ENCODE results near the gene GTPBP4. TPM values are rescaled to one million over a fixed set of nuclear protein-coding genes. Genes with fewer than 3 reads are reported as not detected.

The GTPBP4 gene
- total RNA-seq, 1 experiment from 2014 or later = 163 TPM

DNA sequence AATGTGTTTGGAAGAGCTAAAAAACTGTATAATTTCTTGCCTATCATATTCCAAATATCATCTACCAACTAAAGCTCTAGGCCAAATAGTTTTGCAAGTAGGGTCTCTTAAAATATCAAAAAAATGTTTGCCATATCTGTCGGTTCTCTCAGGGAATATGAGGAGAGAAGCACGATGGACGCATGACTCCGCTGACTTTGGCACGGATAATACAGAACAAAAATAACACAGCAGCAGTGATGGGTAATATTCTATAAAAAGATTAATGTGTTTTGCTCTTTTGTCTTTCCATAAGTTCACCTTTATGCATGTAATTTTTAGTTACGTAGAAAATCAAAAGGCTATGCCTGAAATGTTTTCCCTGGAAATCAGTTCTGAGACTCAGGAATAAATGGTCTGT lies 38.3 kb downstream of the GTPBP4 start:
- H3K36me3 ChIP-seq (ENCODE audit: insufficient read depth, low read length, poor library complexity, severe bottlenecking) = no peaks in the 10 kb centered on the region
- BruUV-seq (replicated peaks) = no TSS peak
- no peak for DNase-seq (ENCODE audit: low spot score)
- H3K9me3 ChIP-seq (ENCODE audit: low read depth, low read length, poor library complexity, severe bottlenecking) = no peaks in the 10 kb centered on the region
- no peak for TF ChIP-seq EZH2 (IDR thresholded peaks at IDR 0.05; ENCODE audit: borderline replicate concordance, low read depth, low read length, poor library complexity, severe bottlenecking)
- TF ChIP-seq, protein P1, sequence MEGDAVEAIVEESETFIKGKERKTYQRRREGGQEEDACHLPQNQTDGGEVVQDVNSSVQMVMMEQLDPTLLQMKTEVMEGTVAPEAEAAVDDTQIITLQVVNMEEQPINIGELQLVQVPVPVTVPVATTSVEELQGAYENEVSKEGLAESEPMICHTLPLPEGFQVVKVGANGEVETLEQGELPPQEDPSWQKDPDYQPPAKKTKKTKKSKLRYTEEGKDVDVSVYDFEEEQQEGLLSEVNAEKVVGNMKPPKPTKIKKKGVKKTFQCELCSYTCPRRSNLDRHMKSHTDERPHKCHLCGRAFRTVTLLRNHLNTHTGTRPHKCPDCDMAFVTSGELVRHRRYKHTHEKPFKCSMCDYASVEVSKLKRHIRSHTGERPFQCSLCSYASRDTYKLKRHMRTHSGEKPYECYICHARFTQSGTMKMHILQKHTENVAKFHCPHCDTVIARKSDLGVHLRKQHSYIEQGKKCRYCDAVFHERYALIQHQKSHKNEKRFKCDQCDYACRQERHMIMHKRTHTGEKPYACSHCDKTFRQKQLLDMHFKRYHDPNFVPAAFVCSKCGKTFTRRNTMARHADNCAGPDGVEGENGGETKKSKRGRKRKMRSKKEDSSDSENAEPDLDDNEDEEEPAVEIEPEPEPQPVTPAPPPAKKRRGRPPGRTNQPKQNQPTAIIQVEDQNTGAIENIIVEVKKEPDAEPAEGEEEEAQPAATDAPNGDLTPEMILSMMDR (conservative IDR thresholded peaks at IDR 0.05; ENCODE audit: low read depth, low read length) = no peak
- no peak overlapping the region for H3K4me3 ChIP-seq (ENCODE audit: low read depth, low read length, poor library complexity, severe bottlenecking)
- no peak overlapping the region for H3K27ac ChIP-seq (ENCODE audit: low read depth, low read length, poor library complexity, severe bottlenecking)
- CTCF ChIA-PET = no interaction called here
- intact Hi-C loops (cut with micrococcal nuclease; ENCODE audit: unreplicated experiment) = no loop called here
- POLR2A ChIA-PET (ENCODE audit: low non-redundant PET) = no interaction called here
- H3K27me3 ChIP-seq (replicated peaks; ENCODE audit: insufficient read depth, low read depth, low read length, poor library complexity) = no peaks in the 10 kb centered on the region
- H3K4me1 ChIP-seq (ENCODE audit: insufficient read depth, low read length, poor library complexity, severe bottlenecking) = no peaks in the 10 kb centered on the region

DNA sequence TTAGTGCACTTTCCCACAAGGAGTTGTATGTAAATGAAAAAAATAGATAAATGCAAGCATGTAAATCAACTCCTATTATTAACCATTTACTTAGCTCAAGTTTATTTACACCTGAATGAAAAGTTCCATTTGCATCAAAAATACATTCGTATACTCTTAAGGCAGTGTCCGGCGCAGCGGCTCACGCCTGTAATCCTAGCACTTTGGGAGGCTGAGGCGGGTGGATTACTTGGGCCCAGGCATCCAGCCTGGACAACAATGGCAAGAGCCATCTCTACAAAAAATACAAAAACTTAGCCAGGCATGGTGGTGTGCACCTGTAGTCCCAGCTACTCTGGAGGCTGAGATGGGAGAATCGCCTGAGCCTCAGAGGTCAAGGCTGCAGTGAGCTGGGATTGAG lies 41.6 kb downstream of the GTPBP4 start:
- no peak for DNase-seq (ENCODE audit: low spot score)
- H3K9me3 ChIP-seq (ENCODE audit: low read depth, low read length, poor library complexity, severe bottlenecking) = no peaks in the 10 kb centered on the region
- no peak overlapping the region for H3K27ac ChIP-seq (ENCODE audit: low read depth, low read length, poor library complexity, severe bottlenecking)
- BruUV-seq (replicated peaks) = no TSS peak
- ChIA-PET POLR2A (ENCODE audit: low non-redundant PET) (no interaction called here), CTCF (no interaction called here)
- H3K27me3 ChIP-seq (replicated peaks; ENCODE audit: insufficient read depth, low read depth, low read length, poor library complexity) = no peaks in the 10 kb centered on the region
- H3K36me3 ChIP-seq (ENCODE audit: insufficient read depth, low read length, poor library complexity, severe bottlenecking) = no peaks in the 10 kb centered on the region
- no peaks in the 10 kb centered on the region for H3K4me1 ChIP-seq (ENCODE audit: insufficient read depth, low read length, poor library complexity, severe bottlenecking)
- no peak overlapping the region for H3K4me3 ChIP-seq (ENCODE audit: low read depth, low read length, poor library complexity, severe bottlenecking)
- intact Hi-C loops (cut with micrococcal nuclease; ENCODE audit: unreplicated experiment) = no loop called here
- no peak for TF ChIP-seq EZH2 (IDR thresholded peaks at IDR 0.05; ENCODE audit: borderline replicate concordance, low read depth, low read length, poor library complexity, severe bottlenecking)
- TF ChIP-seq, protein P1 (conservative IDR thresholded peaks at IDR 0.05; ENCODE audit: low read depth, low read length) = no peak

DNA sequence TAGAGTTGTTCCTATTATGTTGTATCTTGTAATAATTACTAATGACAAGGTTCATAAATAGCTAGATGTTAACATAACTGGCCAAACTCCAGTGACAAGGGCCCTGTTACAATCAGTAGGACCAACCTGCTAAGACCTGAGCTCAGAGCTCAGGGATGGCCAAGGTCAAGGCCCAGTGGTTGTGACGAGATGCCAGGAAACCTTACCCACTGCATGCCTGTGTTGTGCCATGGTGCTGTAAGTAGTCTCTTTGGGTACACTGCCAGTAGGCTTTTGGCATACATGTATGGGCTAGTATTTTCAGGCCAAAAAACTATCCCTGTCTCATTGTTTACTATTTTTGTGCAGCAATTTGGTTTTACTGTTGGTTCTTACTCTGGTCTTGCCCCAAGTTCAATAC lies 45.4 kb downstream of the GTPBP4 start:
- TF ChIP-seq EZH2 (IDR thresholded peaks at IDR 0.05; ENCODE audit: borderline replicate concordance, low read depth, low read length, poor library complexity, severe bottlenecking) = no peak
- TF ChIP-seq, protein P1 (conservative IDR thresholded peaks at IDR 0.05; ENCODE audit: low read depth, low read length) = no peak
- intact Hi-C loops (cut with micrococcal nuclease; ENCODE audit: unreplicated experiment) = no loop called here
- H3K9me3 ChIP-seq (ENCODE audit: low read depth, low read length, poor library complexity, severe bottlenecking) = no peaks in the 10 kb centered on the region
- no peaks in the 10 kb centered on the region for H3K27me3 ChIP-seq (replicated peaks; ENCODE audit: insufficient read depth, low read depth, low read length, poor library complexity)
- DNase-seq (ENCODE audit: low spot score) = no peak
- H3K27ac ChIP-seq (ENCODE audit: low read depth, low read length, poor library complexity, severe bottlenecking) = no peak overlapping the region
- POLR2A ChIA-PET (ENCODE audit: low non-redundant PET) = interaction anchor here (0.6 kb wide), 1 partner anchor 40 kb away, joined by 3 read pairs; no protein-coding TSS in a partner anchor
- CTCF ChIA-PET = no interaction called here
- no peaks in the 10 kb centered on the region for H3K4me1 ChIP-seq (ENCODE audit: insufficient read depth, low read length, poor library complexity, severe bottlenecking)
- peaks cover 6% of the 10 kb centered on the region for H3K36me3 ChIP-seq (ENCODE audit: insufficient read depth, low read length, poor library complexity, severe bottlenecking)
- no peak overlapping the region for H3K4me3 ChIP-seq (ENCODE audit: low read depth, low read length, poor library complexity, severe bottlenecking)
- no TSS peak for BruUV-seq (replicated peaks)
